ENCODE results near the gene IGSF11. TPM values are rescaled to one million over a fixed set of nuclear protein-coding genes. Genes with fewer than 3 reads are reported as not detected.
"Not testable (repeated sequence)": the region's sequence is repeated elsewhere in the genome, so short reads cannot be mapped to it uniquely, and the experiment has no call there.

The IGSF11 gene
- total RNA-seq = 1 to 10 TPM; 1.6 to 6.5 TPM

- TF ChIP-seq, protein P1, sequence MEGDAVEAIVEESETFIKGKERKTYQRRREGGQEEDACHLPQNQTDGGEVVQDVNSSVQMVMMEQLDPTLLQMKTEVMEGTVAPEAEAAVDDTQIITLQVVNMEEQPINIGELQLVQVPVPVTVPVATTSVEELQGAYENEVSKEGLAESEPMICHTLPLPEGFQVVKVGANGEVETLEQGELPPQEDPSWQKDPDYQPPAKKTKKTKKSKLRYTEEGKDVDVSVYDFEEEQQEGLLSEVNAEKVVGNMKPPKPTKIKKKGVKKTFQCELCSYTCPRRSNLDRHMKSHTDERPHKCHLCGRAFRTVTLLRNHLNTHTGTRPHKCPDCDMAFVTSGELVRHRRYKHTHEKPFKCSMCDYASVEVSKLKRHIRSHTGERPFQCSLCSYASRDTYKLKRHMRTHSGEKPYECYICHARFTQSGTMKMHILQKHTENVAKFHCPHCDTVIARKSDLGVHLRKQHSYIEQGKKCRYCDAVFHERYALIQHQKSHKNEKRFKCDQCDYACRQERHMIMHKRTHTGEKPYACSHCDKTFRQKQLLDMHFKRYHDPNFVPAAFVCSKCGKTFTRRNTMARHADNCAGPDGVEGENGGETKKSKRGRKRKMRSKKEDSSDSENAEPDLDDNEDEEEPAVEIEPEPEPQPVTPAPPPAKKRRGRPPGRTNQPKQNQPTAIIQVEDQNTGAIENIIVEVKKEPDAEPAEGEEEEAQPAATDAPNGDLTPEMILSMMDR (IDR thresholded peaks at IDR 0.05) = peak; percentile 57 to 81
- Histone ChIP-seq H3K9me3 (no peaks in the 10 kb centered on the region), H3K36me3 (no peaks in the 10 kb centered on the region), H3K27ac (peak within 1 kb of the TSS; percentile 50 to 55), H3K4me3 (peak within 1 kb of the TSS; percentile 61 to 63), H3K27me3 (no peaks in the 10 kb centered on the region), H3K4me1 (peaks cover 0 to 3% of the 10 kb centered on the region in 2 donors)
- no peak for DNase-seq (ENCODE audit: low spot score)
Measured at GRCh38 chr3:119034256-119035013, at the start of gene IGSF11. IGSF11 (minus strand) TSS chr3:119034846; CDS start chr3:119034582, 264 bp downstream.

GRCh38 chr3:119080364-119080763 is 45.7 kb upstream of the IGSF11 start:
- TF ChIP-seq, protein P1 (IDR thresholded peaks at IDR 0.05) = no peak
- no peak for DNase-seq (ENCODE audit: low spot score)
- no peaks in the 10 kb centered on the region for H3K36me3 ChIP-seq

DNA sequence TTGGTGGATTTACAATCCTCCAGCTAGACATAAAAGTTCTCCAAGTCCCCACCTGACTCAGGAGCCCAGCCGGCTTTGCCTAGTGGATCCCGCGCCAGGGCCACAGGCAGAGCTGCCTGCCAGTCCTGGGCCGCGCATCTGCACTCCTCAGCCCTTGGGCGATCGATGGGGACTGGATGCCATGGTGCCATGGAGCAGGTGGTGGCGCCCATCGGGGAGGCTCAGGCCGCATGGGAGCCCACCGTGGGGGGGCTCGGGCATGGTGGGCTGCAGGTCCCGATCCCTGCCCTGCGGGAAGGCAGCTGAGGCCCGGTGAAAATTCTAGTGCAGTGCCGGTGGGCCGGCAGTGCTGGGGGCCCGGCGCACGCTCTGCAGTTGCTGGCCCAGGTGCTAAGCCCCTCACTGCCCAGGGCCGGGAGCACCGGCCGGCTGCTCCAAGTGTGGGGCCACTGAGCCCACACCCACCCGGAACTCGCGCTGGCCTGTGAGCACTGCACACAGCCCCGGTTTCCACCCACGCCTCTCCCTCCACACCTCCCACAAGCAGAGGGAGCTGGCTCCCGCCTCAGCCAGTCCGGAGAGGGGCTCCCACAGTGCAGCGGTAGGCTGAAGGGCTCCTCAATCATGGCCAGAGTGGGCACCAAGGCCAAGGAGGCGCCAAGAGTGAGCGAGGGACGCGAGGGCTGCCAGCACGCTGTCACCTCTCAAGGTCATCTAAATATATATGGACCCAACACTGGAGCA is 38.8 kb upstream of the IGSF11 start:
- Histone ChIP-seq H3K9me3 (no peaks in the 10 kb centered on the region), H3K27me3 (no peaks in the 10 kb centered on the region), H3K27ac (no peak overlapping the region), H3K4me3 (no peak overlapping the region), H3K4me1 (no peaks in the 10 kb centered on the region), H3K36me3 (no peaks in the 10 kb centered on the region)
- TF ChIP-seq, protein P1 (IDR thresholded peaks at IDR 0.05) = no peak
- no peak for DNase-seq (ENCODE audit: low spot score)

More at GRCh38 chr3:119080364-119080763, 45.7 kb upstream of the IGSF11 start:
- H3K27me3 ChIP-seq = no peaks in the 10 kb centered on the region
- no peaks in the 10 kb centered on the region for H3K9me3 ChIP-seq
- no peaks in the 10 kb centered on the region for H3K4me1 ChIP-seq
- H3K4me3 ChIP-seq = no peak overlapping the region
- no peak overlapping the region for H3K27ac ChIP-seq

DNA sequence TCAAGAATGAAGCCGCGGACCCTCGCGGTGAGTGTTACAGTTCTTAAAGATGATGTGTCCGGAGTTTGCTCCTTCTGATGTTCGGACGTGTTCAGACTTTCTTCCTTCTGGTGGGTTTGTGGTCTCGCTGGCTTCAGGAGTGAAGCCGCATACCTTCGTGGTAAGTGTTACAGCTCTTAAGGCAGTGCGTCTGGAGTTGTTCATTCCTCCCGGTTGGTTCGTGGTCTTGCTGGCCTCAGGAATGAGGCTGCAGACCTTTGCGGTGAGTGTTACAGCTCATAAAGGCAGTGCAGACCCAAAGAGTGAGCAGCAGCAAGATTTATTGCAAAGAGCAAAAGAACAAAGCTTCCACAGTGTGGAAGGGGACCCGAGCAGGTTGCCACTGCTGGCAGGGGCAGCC is 37.8 kb upstream of the IGSF11 start:
- not testable (repeated sequence) for H3K9me3 ChIP-seq; H3K4me1 ChIP-seq; DNase-seq (ENCODE audit: low spot score)

DNA sequence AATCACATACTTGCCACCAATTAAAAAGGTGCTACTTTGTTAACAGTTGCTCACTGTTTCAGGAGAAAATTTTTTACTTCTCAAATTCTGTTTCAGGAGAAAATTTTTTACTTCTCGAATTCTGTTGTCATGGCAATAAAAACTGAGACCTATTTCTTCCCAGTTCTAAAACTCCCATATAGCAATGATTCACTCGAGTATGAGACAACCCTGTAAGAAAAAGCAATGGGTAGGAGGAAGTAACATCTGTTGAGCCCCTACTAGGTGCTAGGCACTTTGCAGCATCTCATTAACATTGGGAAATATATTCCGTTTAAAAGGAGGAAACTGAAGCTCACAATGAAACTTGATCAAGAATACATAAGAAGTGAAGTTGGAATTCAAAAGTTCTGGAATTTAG is 35.1 kb upstream of the IGSF11 start:
- Histone ChIP-seq H3K36me3 (no peaks in the 10 kb centered on the region), H3K27me3 (no peaks in the 10 kb centered on the region), H3K9me3 (no peaks in the 10 kb centered on the region), H3K27ac (no peak overlapping the region), H3K4me1 (no peaks in the 10 kb centered on the region), H3K4me3 (no peak overlapping the region)
- TF ChIP-seq, protein P1 (IDR thresholded peaks at IDR 0.05) = no peak
- DNase-seq (ENCODE audit: low spot score) = no peak

More for the DNA sequence above, 37.8 kb upstream of the IGSF11 start:
- not testable (repeated sequence) for H3K36me3 ChIP-seq, H3K27me3 ChIP-seq, H3K27ac ChIP-seq, H3K4me3 ChIP-seq

DNA sequence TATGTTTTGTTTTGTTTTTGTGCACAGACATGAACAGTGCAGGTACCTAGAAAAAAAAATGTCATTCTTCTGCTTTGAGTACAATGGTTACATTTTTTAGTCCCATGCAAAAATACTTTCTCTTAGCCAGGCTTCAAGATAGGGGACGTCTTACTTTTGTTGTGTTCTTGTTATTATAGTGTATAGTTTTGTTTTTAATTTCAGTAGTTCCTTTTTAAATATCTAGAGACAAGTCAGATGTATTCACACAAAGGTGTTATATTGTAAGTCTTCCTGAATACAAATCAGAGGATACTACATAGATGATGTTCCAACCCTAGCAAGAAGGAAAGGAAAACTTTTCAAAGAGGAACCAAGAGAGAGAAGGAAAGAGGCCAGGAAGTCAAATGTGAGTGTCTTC is 28.8 kb upstream of the IGSF11 start:
- Histone ChIP-seq H3K9me3 (no peaks in the 10 kb centered on the region), H3K4me1 (no peaks in the 10 kb centered on the region), H3K27me3 (no peaks in the 10 kb centered on the region), H3K27ac (no peak overlapping the region), H3K36me3 (no peaks in the 10 kb centered on the region), H3K4me3 (no peak overlapping the region)
- TF ChIP-seq, protein P1 (IDR thresholded peaks at IDR 0.05) = no peak
- no peak for DNase-seq (ENCODE audit: low spot score)

Measured in right atrium auricular region (tissue), 2 donors.